Measurements from ENCODE around the gene MXD3.

DNA sequence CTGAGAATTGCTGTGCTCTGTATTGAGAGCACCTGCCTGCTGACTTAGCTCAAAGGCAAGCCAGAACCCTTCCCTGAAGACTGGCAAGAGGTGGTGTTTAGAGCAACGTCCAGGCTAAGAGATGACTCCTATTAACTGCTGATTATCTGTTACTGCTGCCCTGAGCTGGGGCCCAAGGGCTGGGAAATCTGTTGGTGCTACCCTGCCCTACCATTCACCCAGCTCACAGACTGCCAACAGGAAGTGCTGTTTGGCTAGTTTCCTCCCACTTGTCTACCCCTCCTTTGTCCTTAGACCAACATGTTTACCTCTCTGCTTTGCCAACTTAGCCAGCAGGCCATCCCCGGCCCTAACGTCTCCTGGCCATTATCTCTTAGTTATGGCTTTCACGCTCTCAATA is 15.1 kb downstream of the MXD3 start:
- TF ChIP-seq, protein P1, sequence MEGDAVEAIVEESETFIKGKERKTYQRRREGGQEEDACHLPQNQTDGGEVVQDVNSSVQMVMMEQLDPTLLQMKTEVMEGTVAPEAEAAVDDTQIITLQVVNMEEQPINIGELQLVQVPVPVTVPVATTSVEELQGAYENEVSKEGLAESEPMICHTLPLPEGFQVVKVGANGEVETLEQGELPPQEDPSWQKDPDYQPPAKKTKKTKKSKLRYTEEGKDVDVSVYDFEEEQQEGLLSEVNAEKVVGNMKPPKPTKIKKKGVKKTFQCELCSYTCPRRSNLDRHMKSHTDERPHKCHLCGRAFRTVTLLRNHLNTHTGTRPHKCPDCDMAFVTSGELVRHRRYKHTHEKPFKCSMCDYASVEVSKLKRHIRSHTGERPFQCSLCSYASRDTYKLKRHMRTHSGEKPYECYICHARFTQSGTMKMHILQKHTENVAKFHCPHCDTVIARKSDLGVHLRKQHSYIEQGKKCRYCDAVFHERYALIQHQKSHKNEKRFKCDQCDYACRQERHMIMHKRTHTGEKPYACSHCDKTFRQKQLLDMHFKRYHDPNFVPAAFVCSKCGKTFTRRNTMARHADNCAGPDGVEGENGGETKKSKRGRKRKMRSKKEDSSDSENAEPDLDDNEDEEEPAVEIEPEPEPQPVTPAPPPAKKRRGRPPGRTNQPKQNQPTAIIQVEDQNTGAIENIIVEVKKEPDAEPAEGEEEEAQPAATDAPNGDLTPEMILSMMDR (IDR thresholded peaks at IDR 0.05; ENCODE audit: low read length), result no peak
- TF ChIP-seq EZH2phosphoT487 (IDR thresholded peaks at IDR 0.05; ENCODE audit: low read length) (no peak), EZH2 (optimal IDR thresholded peaks at IDR 0.05; ENCODE audit: low read depth, low read length) (no peak)

Data from MM.1S (cell line).